HG03378 (cell line): ENCODE data around the gene SYNRG.

Experiments used
- ATAC-seq: cut with Tn5 transposase; IDR thresholded peaks from one replicate; pipeline ENCODE4 v1.9.1; 2021; ENCODE audit warnings: mild to moderate bottlenecking, moderate library complexity; ENCODE audit not compliant: unreplicated experiment

SYNRG gene

DNA sequence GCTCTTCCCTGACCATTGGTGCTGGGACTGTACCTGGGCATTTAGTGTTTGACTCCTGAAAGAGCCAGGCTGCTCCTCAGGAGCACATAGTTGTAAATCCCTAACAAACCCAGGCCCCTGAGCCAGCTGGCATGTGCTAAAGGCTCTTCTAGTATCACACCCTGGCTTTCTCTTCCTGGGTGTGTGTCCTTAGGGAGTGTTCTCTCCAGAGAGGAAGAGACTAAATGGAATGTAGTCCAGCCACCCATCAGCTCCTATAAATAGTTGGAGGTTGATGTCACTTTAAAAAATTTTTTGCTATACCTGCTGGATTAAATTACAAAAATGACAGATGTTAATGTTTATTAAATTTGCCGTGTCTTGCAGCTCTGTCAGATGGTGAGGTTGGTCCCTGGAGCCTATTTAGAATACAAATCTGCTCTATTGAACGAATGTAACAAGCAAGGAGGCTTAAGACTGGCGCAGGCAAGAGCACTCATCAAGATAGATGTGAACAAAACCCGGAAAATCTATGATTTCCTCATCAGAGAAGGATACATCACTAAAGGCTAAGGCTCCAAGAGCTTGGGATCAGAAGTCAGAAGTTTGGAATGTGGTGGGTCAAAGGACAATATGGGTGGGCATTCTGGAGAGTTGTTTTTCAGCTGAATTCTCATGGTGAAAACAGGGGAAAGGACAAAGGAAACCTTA is 132.6 kb downstream of the SYNRG start:
- no peak for ATAC-seq

DNA sequence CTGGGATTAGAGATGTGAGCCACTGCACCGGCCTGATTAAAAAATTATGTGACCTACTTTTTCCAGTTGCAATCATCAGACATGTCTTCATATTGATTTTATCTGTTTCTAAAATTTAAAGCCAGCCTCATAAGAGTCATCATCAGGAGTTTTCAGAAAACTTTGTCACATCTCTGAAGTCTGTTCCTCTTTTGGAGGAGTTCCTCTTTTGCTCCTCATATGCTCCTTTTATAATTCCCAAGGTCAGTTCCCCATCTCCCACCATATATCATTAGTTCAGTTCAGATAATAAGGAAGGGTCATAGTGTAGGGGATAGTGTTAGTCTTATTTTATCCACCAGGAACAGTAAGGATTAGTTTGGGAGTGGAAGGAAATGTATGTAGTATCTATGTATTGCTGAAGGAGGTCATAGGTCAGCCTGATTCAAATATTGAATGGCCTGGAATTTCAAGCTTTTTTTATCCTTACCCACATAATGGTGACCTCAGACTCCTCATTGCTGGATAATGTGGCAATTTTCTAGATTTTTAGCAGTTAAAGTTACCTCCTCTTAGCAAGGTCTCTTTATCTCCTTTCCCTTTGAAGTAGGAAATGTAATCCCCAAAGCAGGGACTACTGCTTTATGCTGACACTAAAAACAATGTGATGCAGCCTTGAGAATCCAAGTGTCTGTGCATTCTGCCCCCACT is 133.3 kb downstream of the SYNRG start:
- ATAC-seq, result no peak

DNA sequence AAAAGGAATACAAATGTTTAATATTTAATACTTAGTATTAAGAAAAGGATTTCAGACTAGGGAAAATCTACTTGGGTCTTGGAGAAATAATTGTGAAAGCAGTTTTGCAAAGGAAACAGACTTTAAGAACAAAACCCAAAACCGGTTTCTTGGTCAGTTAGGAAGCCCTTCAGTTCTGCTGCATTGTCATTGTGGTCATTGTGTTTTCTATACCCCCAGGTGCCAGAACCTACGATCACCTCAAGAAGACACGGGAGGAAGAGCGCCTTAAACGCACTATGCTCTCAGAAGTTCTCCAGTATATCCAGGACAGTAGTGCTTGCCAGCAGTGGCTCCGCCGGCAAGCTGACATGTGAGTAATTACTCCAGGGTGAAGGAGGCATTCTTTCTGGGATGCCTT is 139.0 kb downstream of the SYNRG start:
- ATAC-seq, result no peak

DNA sequence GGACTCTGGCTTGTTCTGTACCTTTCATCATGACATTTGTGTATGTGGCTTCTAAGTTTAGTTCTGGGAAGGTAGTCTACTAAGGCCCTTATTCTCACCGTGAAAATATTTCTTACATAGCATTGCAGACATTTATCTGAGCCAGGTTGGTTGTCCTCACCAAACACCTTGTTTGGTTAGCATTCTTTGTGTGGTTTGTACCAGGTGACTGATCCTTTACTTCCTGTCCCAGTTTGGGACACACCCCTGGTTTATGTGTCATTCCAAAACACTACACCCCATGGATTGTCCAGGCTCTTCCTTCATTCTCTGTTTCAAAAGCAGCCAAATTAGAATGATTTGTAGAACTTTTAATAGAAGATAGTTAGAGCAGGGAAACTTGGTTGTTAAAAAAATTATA is 142.7 kb downstream of the SYNRG start:
- ATAC-seq, result no peak

DNA sequence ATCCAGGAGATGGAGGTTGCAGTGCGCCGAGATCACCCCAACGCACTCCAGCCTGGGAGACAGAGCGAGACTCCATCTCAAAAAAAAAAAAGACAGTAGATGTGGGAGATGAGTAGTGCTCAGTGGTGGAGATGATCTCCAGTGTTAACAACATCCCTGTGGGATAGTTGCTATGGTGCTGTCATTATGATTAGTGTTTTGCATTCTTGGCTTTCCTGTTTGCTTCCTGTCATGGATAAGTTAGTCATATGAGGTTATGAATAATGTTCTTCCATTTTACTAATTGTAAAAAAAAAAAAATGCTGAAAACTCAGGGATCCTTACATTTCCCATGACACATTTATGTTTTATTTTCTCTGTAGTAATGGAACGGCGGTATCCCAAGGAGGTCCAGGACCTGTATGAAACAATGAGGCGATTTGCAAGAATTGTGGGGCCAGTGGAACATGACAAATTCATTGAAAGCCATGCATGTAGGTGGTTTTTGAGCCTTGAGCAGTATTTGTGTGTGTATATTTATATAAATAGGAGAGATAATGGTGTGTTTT is 144.1 kb downstream of the SYNRG start:
- ATAC-seq, result no peak
